H9 (cell line): ENCODE measurements around the gene ZNF860. TPM values are rescaled to one million over a fixed set of nuclear protein-coding genes. Genes with fewer than 3 reads are reported as not detected.
"Not testable (repeated sequence)": the region's sequence is repeated elsewhere in the genome, so short reads cannot be mapped to it uniquely, and the experiment has no call there.

Experiments used
- DNase-seq: peaks from one replicate; pipeline ENCODE4 v3.0.0-alpha.2; 2017
- H2AFZ ChIP-seq: one replicate; pipeline ENCODE4 v1.6.1; 2013; ENCODE audit warnings: mild to moderate bottlenecking, low read length, control low read depth, moderate library complexity
- H2AK5ac ChIP-seq: 2 replicates; pipeline ENCODE4 v1.6.1; 2013; ENCODE audit warnings: low read length, control low read depth, mixed read lengths; ENCODE audit not compliant: insufficient read length
- H2BK120ac ChIP-seq: one replicate; pipeline ENCODE4 v1.6.1; 2013; ENCODE audit warnings: low read depth, mild to moderate bottlenecking, low read length, control low read depth, inconsistent platforms; ENCODE audit not compliant: poor library complexity, severe bottlenecking
- H2BK12ac ChIP-seq: 2 replicates; pipeline ENCODE4 v1.6.1; 2013; ENCODE audit warnings: low read length, control low read depth, mixed read lengths, low read depth; ENCODE audit not compliant: insufficient read length
- H2BK15ac ChIP-seq: 2 replicates; pipeline ENCODE4 v1.6.1; 2013; ENCODE audit warnings: low read depth, low read length, control low read depth
- H2BK20ac ChIP-seq: one replicate; pipeline ENCODE4 v1.6.1; 2013; ENCODE audit warnings: low read depth, mild to moderate bottlenecking, low read length, control low read depth, inconsistent platforms; ENCODE audit not compliant: poor library complexity, severe bottlenecking
- H2BK5ac ChIP-seq: 2 replicates; pipeline ENCODE4 v1.6.1; 2013; ENCODE audit warnings: low read length, control low read depth, mixed read lengths; ENCODE audit not compliant: insufficient read length
- H3K14ac ChIP-seq: 2 replicates; pipeline ENCODE4 v1.6.1; 2013; ENCODE audit warnings: low read length, control low read depth; ENCODE audit not compliant: insufficient read depth
- H3K18ac ChIP-seq: 2 replicates; pipeline ENCODE4 v1.6.1; 2013; ENCODE audit warnings: low read depth, mild to moderate bottlenecking, mixed read lengths, low read length, control low read depth; ENCODE audit not compliant: insufficient read length
- H3K23ac ChIP-seq: 2 replicates; pipeline ENCODE4 v1.6.1; 2013; ENCODE audit warnings: low read length, control low read depth, mixed read lengths, low read depth; ENCODE audit not compliant: insufficient read length
- H3K23me2 ChIP-seq: 2 replicates; pipeline ENCODE4 v1.6.1; 2013; ENCODE audit warnings: low read depth, mild to moderate bottlenecking, mixed read lengths, low read length, control low read depth; ENCODE audit not compliant: insufficient read length, poor library complexity, severe bottlenecking
- H3K27ac ChIP-seq: 2 replicates; pipeline ENCODE4 v1.5.1; 2013; ENCODE audit warnings: low read length, control low read depth, mixed read lengths, low read depth; ENCODE audit not compliant: insufficient read length
- H3K27me3 ChIP-seq: 2 replicates; pipeline ENCODE4 v1.6.1; 2013; ENCODE audit warnings: low read length, control low read depth, inconsistent platforms; ENCODE audit not compliant: insufficient read depth
- H3K4ac ChIP-seq: 2 replicates; pipeline ENCODE4 v1.6.1; 2013; ENCODE audit warnings: low read depth, mild to moderate bottlenecking, control low read depth, inconsistent platforms, low read length, moderate library complexity
- H3K4me1 ChIP-seq: 2 replicates; pipeline ENCODE4 v1.6.1; 2013; ENCODE audit warnings: low read length, control low read depth, inconsistent platforms; ENCODE audit not compliant: insufficient read depth
- H3K4me2 ChIP-seq: 2 replicates; pipeline ENCODE4 v1.6.1; 2013; ENCODE audit warnings: low read length, control low read depth, mixed read lengths; ENCODE audit not compliant: insufficient read length, insufficient read depth
- H3K56ac ChIP-seq: 2 replicates; pipeline ENCODE4 v1.6.1; 2013; ENCODE audit warnings: low read depth, mild to moderate bottlenecking, mixed read lengths, low read length, control low read depth; ENCODE audit not compliant: insufficient read length
- H3K79me1 ChIP-seq: 2 replicates; pipeline ENCODE4 v1.6.1; 2013; ENCODE audit warnings: low read depth, mild to moderate bottlenecking, moderate library complexity, low read length, control low read depth, inconsistent platforms; ENCODE audit not compliant: insufficient read depth, poor library complexity, severe bottlenecking
- H3K79me2 ChIP-seq: 2 replicates; pipeline ENCODE4 v1.6.1; 2013; ENCODE audit warnings: low read length, control low read depth, inconsistent platforms; ENCODE audit not compliant: insufficient read depth
- H3K9ac ChIP-seq: 2 replicates; pipeline ENCODE4 v1.6.1; 2013; ENCODE audit warnings: low read length, control low read depth, mixed read lengths; ENCODE audit not compliant: insufficient read length; ENCODE audit errors: extremely low read depth
- H3K9me3 ChIP-seq: one replicate; pipeline ENCODE4 v1.6.1; 2013; ENCODE audit warnings: low read depth, low read length, inconsistent platforms; ENCODE audit not compliant: control insufficient read depth
- H3T11ph ChIP-seq: one replicate; pipeline ENCODE4 v1.6.1; 2013; ENCODE audit warnings: mild to moderate bottlenecking, low read length, control low read depth, inconsistent platforms
- H4K20me1 ChIP-seq: one replicate; pipeline ENCODE4 v1.6.1; 2013; ENCODE audit not compliant: control insufficient read depth, insufficient read length, insufficient read depth
- H4K5ac ChIP-seq: 2 replicates; pipeline ENCODE4 v1.6.1; 2013; ENCODE audit warnings: low read depth, mild to moderate bottlenecking, mixed read lengths, low read length, control low read depth; ENCODE audit not compliant: insufficient read length
- H4K8ac ChIP-seq: replicated peaks from 2 replicates; pipeline ENCODE4 v1.6.1; 2013; ENCODE audit warnings: low read length, control low read depth, mixed read lengths, low read depth; ENCODE audit not compliant: insufficient read length
- H4K91ac ChIP-seq: 2 replicates; pipeline ENCODE4 v1.6.1; 2013; ENCODE audit warnings: low read depth, mild to moderate bottlenecking, moderate library complexity, mixed read lengths, low read length, control low read depth; ENCODE audit not compliant: insufficient read length
- H3K27ac Mint-ChIP-seq, 3 experiments: 2 replicates in 2 of 3; 3 replicates in 1 of 3; pipeline ENCODE4 v1.8.0; 2020 to 2021; ENCODE audit warnings: mixed read lengths in 3 of 3, mild to moderate bottlenecking in 1 of 3, moderate library complexity in 1 of 3
- H3K27me3 Mint-ChIP-seq: 2 replicates; pipeline ENCODE4 v1.8.0; 2021; ENCODE audit warnings: low read depth, mild to moderate bottlenecking, moderate library complexity, mixed read lengths
- H3K36me3 Mint-ChIP-seq, 3 experiments: 2 replicates in 2 of 3; 3 replicates in 1 of 3; pipeline ENCODE4 v1.8.0; 2020 to 2021; ENCODE audit warnings: low read depth in 3 of 3, mixed read lengths in 3 of 3; ENCODE audit not compliant: insufficient read depth in 1 of 3
- H3K4me1 Mint-ChIP-seq, 2 experiments: 2 replicates each; pipeline ENCODE4 v1.8.0; 2020; ENCODE audit warnings: mixed read lengths in 2 of 2
- H3K4me3 Mint-ChIP-seq, 2 experiments: 2 replicates in 1 of 2; 3 replicates in 1 of 2; pipeline ENCODE4 v1.8.0; 2020 to 2021; ENCODE audit warnings: mild to moderate bottlenecking in 2 of 2, mixed read lengths in 2 of 2, moderate library complexity in 1 of 2
- H3K9me3 Mint-ChIP-seq, 2 experiments: 2 replicates in 1 of 2; 3 replicates in 1 of 2; pipeline ENCODE4 v1.8.0; 2020; ENCODE audit warnings: mild to moderate bottlenecking in 2 of 2, mixed read lengths in 2 of 2, moderate library complexity in 1 of 2
- WGBS: extraction: QIAGEN DNeasy Blood & Tissue Kit; methylation state at CpG from one replicate; pipeline ENCODE4 v1.1.7; 2013; ENCODE audit warnings: missing lambda C conversion rate, low lambda C conversion rate, mixed read lengths; ENCODE audit not compliant: insufficient read length; ENCODE audit errors: extremely low coverage; 5-methylcytosine and 5-hydroxymethylcytosine counted together
- total RNA-seq: library from RNA; stranded (reverse); gene quantifications from 2 replicates; pipeline ENCODE4 v1.2.1, GENCODE V29; 2021
- TF ChIP-seq, protein P1 (sequence below): fragments of 200-600 bp; sonication (generic); conservative IDR thresholded peaks from 3 replicates; pipeline ENCODE4 v1.8.0; 2021; ENCODE audit warnings: antibody characterized with exemption, mild to moderate bottlenecking

ZNF860 gene
- total RNA-seq, 1 experiment from 2014 or later = 2.6 TPM

DNA sequence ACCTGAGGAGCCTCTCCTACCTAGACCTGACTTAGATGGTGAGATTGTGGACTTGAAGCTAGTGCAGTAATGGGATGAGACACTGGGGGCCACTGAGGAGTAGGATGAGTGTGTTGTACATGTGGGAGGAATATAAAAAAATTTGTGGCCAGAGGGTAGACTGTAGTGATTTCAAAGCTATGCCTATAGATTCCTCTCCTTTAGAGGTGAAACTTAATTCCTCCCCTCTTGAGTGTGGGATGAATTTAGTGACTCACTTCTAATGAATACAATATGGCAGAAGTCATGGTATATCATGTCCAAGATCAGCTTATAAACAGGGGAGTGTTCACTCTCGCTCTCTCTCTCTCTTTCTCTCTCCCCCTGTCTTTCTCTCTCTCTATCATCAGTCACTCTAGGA lies 6.7 kb downstream of the ZNF860 start:
- no CpG with 5 or more reads among the region's 1 CpG for WGBS
- Histone ChIP-seq H2BK120ac (no peak overlapping the region), H3K79me2 (no peaks in the 10 kb centered on the region), H2BK15ac (no peak overlapping the region), H3K4me2 (no peak overlapping the region), H3K23ac (no peak overlapping the region), H3K27me3 (no peaks in the 10 kb centered on the region), H2AK5ac (no peak overlapping the region), H4K20me1 (no peaks in the 10 kb centered on the region), H3K23me2 (no peaks in the 10 kb centered on the region), H3K27ac (no peak overlapping the region), H2AFZ (no peak overlapping the region), H4K5ac (no peak overlapping the region), H3K79me1 (no peaks in the 10 kb centered on the region), H3K18ac (no peak overlapping the region), H3K4me1 (no peaks in the 10 kb centered on the region), H4K8ac (no peak overlapping the region), H4K91ac (no peak overlapping the region), H3K14ac (no peak overlapping the region), H2BK20ac (no peak overlapping the region), H3T11ph (no peak overlapping the region), H3K4ac (no peak overlapping the region), H2BK12ac (no peak overlapping the region), H3K56ac (no peak overlapping the region), H3K9ac (no peak overlapping the region), H2BK5ac (no peak overlapping the region), H3K9me3 (peaks cover 24% of the 10 kb centered on the region)
- peaks cover 0 to 4% of the 10 kb centered on the region in 2 experiments; a peak in 1 of 4 replicates for H3K4me1 Mint-ChIP-seq
- peaks cover 6 to 8% (median 7%) of the 10 kb centered on the region in 3 experiments for H3K36me3 Mint-ChIP-seq
- H3K27me3 Mint-ChIP-seq = no peaks in the 10 kb centered on the region
- H3K9me3 Mint-ChIP-seq = peaks cover 9% of the 10 kb centered on the region in 2 experiments; a peak in 4 of 5 replicates
- TF ChIP-seq, protein P1, sequence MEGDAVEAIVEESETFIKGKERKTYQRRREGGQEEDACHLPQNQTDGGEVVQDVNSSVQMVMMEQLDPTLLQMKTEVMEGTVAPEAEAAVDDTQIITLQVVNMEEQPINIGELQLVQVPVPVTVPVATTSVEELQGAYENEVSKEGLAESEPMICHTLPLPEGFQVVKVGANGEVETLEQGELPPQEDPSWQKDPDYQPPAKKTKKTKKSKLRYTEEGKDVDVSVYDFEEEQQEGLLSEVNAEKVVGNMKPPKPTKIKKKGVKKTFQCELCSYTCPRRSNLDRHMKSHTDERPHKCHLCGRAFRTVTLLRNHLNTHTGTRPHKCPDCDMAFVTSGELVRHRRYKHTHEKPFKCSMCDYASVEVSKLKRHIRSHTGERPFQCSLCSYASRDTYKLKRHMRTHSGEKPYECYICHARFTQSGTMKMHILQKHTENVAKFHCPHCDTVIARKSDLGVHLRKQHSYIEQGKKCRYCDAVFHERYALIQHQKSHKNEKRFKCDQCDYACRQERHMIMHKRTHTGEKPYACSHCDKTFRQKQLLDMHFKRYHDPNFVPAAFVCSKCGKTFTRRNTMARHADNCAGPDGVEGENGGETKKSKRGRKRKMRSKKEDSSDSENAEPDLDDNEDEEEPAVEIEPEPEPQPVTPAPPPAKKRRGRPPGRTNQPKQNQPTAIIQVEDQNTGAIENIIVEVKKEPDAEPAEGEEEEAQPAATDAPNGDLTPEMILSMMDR = no peak
- H3K27ac Mint-ChIP-seq = no peak overlapping the region
- no peak for DNase-seq
- H3K4me3 Mint-ChIP-seq = no peak overlapping the region

DNA sequence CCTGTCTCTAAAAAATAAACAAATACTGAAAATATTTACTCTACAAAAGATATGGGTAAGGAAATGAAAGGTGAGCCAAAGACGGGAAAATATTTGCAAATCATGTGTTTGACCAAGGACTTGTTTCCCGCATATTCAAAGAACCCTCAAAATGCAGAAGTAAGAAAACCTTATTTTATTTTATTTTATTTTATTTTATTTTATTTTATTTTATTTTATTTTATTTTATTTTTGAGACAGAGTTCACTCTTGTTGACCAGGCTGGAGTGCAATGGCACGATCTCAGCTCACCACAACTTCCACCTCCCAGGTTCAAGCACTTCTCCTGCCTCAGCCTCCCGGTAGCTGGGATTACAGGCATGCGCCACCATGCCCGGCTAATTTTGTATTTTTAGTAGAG lies 11.4 kb downstream of the ZNF860 start:
- H2AK5ac ChIP-seq, H3K23ac ChIP-seq, H2BK15ac ChIP-seq, H3K4me1 ChIP-seq, H3K14ac ChIP-seq, H2AFZ ChIP-seq, H3K27me3 ChIP-seq, H3K9ac ChIP-seq, H3K56ac ChIP-seq, H3K27ac ChIP-seq, H3K4me3 Mint-ChIP-seq, H3K4ac ChIP-seq, H3K27ac Mint-ChIP-seq, H3K4me1 Mint-ChIP-seq, H2BK12ac ChIP-seq, H3K79me2 ChIP-seq, H2BK5ac ChIP-seq, H2BK20ac ChIP-seq, H2BK120ac ChIP-seq, H3K23me2 ChIP-seq, H4K5ac ChIP-seq, H3K18ac ChIP-seq, H3K79me1 ChIP-seq, H3T11ph ChIP-seq, DNase-seq, H4K8ac ChIP-seq, H3K27me3 Mint-ChIP-seq, H3K4me2 ChIP-seq, H4K91ac ChIP-seq, H4K20me1 ChIP-seq: not testable (repeated sequence)
- peaks cover 12 to 37% (median 15%) of the 10 kb centered on the region in 3 experiments for H3K36me3 Mint-ChIP-seq
- WGBS = no CpG with 5 or more reads among the region's 6 CpGs
- peaks cover 24% of the 10 kb centered on the region for H3K9me3 ChIP-seq
- H3K9me3 Mint-ChIP-seq = peaks cover 32 to 34% of the 10 kb centered on the region in 2 experiments; a peak in 4 of 5 replicates
